OCI-M2 (cell line): Measurements from ENCODE around the gene CSHL1.
"Not testable (repeated sequence)": the region's sequence is repeated elsewhere in the genome, so short reads cannot be mapped to it uniquely, and the experiment has no call there.

Experiments
- DNase-seq: peaks from one replicate; lab custom pipeline; 2025; ENCODE audit not compliant: unreplicated experiment; lab: John Stamatoyannopoulos, UW

CSHL1 gene

GRCh38 chr17:63889026-63889848, 21.8 kb downstream of the CSHL1 start:
- DNase-seq, result not testable (repeated sequence)

DNA sequence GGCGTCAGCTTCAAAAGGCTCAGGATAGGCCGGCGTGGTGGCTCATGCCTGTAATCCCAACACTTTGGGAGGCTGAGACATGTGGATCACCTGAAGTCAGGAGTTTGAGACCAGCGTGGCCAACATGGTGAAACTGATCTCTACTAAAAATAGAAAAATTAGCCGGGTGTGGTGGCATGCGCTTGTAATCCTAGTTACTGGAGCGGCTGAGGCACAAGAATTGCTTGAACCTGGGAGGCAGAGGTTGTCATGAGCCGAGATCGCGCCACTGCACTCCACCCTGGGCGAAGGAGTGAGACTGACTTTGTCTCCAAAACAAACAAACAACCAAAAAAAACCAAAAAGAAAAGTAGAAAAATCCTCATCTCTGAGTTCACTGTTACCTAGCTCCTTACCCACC, 25.9 kb downstream of the CSHL1 start:
- not testable (repeated sequence) for DNase-seq

- not testable (repeated sequence) for DNase-seq
Observed at GRCh38 chr17:63882626-63883126, 28.4 kb downstream of the CSHL1 start.

DNA sequence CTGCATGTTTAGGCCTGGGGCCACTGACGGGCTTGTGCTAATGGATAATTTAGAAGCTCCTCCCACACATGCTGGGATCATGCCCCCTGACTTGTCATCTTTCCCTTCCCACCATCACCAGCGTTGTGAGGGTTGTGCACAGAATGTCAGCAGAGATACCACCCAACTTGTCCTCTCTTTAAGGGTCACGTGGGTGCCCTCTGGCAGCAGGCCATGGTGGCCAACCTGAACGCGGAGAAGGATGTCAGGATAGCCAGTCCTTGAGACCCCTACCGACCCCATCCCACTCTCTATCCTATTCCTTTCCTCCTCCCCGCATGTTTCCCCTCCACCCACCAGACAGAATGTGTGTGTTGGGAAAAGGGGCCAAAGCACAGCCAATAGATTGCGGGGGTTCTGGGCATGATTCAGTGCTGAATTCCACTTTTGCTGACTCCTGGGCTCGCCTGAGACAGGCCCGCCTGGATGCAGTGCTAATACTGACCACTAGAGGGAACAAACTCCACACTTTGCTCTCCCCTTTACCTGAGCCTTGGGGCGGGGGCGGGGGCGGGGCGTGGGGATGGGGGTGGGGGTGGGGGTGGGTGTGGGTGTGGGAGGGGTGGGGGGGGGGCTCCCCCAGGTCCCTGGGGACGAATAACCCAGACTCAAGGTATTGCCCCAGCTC, 29.0 kb downstream of the CSHL1 start, which contains the start of gene GH2:
GH2 (minus strand) TSS at position 10 of the 667 bp plus-strand sequence. CDS start 143 bp downstream, outside the sequence.
- no peak for DNase-seq

DNA sequence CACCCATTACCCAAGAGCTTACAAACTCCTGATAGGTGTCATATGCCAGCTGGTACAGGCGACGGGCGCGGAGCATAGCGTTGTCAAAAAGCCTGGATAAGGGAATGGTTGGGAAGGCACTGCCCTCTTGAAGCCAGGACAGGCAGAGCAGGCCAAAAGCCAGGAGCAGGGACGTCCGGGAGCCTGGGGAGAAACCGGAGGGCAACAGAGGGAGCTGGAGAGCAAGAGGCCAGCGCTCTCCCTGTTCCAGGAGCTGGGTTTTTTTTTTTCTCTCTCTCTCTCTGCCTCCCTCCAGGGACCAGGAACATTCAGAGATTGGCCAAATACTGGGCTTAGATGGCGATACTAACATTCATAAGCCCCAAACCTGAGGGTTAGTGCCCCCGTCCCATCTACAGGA, 29.7 kb downstream of the CSHL1 start:
- not testable (repeated sequence) for DNase-seq

- no peak for DNase-seq
Observed at GRCh38 chr17:63880706-63881105, 30.4 kb downstream of the CSHL1 start.

DNA sequence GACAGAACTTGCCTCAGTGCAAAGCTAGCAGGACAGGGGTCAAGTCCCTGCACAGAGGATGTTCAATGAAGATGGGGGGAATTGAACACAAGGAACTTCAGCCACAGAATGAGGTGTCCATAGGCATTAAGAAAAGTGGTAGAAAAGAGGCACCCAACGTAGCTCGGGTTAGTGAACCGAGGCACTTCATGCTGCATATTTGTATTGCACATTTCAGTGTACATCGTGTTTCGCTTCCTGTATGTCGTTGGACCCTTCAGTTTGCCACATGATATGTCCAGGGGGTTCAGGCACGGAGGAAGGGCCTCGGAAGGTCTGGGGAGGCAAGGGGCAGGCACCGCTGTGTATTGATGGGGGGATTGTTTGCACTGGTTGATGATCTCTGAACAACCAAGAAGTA, 32.6 kb downstream of the CSHL1 start:
- DNase-seq, result not testable (repeated sequence)

GRCh38 chr17:63874693-63875092, 36.4 kb downstream of the CSHL1 start:
- not testable (repeated sequence) for DNase-seq

DNA sequence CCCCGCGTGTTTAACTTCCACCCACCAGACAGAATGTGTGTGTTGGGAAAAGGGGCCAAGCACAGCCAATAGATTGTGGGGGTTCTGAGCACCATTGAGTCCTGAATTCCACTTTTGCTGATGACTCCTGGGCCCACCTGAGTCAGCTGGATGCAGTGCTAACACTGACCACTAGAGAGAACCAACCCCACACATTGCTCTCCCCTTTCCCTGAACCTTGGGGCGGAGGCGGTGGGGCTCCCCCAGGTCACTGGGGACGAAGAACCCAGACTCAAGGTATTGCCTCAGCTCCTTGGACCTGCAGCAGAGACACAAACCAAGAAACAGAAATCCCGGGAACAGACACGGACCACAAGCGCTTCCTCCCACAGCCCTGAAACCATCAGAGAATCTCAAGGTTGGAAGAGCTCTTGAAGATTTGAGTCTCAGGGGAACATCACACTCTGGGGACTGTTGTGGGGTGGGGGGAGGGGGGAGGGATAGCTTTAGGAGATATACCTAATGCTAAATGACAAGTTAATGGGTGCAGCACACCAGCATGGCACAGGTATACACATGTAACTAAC, 36.9 kb downstream of the CSHL1 start:
- DNase-seq, result not testable (repeated sequence)

DNA sequence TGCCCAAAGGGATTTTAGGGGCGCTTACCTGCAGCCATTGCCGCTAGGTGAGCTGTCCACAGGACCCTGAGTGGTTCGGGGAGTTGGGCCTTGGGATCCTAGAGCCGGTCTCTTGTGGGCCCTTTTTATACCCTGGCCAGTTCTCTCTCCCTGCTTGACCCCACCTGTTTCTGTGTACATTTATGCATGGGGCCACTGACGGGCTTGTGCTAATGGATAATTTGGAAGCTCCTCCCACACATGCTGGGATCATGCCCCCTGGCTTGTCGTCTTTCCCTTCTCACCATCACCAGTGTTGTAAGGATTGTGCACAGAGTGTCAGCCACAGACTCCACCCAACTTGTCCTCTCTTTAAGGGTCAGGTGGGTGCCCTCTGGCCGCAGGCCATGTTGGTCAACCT, 37.5 kb downstream of the CSHL1 start, which contains the start of gene CSH2:
CSH2 (minus strand) TSS at position 101 of the 400 bp plus-strand sequence; CDS start at position 38, 63 bp downstream.
- not testable (repeated sequence) for DNase-seq

DNA sequence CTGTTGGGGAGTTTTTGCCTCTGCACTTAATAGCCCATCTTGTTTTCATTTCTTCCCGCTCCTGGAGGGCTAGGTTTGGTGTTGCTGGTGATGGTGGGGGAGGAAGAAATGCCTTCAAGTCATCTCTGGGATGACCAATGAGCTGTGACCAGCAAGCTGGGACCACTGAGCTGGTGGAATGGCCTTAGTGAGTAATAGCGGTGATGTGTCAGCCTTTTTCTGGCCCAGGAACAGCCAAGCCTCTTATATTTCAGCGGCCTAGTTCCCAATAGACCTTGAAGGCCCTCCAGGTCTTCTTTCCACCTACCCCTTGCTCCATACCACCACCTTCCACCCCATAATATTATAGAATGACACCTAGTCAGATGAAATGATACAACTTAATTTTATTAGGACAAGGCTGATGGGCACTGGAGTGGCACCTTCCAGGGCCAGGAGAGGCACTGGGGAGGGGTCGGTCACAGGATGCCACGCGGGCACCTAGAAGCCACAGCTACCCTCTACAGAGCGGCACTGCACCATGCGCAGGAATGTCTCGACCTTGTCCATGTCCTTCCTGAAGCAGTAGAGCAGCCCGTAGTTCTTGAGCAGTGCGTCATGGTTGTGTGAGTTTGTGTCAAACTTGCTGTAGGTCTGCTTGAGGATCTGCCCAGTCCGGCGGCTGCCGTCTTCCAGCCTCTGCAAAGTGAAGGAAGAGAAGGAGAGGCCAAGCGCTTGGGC, 39.3 kb downstream of the CSHL1 start:
- DNase-seq, result not testable (repeated sequence)

- DNase-seq, result not testable (repeated sequence)
Observed at GRCh38 chr17:63870292-63870665, 40.8 kb downstream of the CSHL1 start.

DNA sequence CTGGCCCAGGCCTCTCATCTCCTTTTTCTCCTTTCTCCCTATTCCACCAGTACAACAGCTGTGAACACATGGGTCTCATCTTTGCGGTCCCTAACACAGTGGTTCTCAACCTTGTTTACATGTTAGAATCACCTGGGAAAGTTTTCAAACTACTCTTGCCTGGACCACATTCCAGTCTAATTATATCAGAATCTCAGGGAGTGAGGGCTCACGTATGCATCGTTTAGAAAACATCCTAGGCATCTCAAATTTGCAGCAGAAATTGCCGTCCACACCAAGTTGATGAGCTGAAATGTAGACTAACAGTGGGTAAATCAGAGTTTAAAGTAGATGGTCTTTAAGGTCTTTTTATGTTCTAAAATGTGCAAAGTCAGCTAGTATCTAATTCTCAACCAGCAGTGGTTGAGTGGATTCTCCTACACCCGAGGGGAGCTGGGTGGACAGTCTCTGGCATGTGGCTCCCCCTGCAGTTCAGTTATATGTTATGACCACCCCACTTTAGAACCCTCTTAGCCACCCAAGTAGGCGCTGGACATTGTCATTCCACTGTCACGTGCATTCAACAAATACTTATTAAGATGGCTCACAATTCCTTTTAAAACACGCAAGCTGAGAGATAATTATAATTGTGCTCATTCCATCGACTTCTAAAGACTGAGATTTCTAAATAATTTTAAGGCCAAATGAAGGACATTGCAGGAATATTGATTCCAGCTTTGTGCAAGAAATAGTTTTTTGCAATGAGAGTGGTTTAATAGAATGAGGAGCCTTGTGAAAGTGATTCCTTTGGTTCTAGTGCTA, 41.4 kb downstream of the CSHL1 start:
- not testable (repeated sequence) for DNase-seq

- not testable (repeated sequence) for DNase-seq
Observed at GRCh38 chr17:63866625-63867024, 44.4 kb downstream of the CSHL1 start.
